ENCODE measurements around the gene SPTBN1.

DNA sequence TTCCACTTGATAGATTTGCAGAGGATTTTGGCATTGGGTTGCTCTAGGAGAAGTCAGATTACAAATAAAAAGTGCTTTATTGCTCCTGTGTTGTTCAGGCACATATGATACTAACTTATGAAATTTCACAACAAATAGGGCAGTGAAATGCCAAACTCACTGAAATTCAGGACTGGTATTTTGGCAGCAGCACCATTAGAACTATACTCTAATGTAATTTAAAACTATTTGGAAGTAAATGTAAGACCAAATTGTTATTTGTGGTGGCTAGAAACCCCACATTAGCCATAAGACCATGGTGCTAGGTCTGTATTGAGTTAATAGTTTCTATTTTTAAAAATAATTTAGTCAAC is 57.2 kb downstream of the SPTBN1 start:
- TF ChIP-seq, protein P1, sequence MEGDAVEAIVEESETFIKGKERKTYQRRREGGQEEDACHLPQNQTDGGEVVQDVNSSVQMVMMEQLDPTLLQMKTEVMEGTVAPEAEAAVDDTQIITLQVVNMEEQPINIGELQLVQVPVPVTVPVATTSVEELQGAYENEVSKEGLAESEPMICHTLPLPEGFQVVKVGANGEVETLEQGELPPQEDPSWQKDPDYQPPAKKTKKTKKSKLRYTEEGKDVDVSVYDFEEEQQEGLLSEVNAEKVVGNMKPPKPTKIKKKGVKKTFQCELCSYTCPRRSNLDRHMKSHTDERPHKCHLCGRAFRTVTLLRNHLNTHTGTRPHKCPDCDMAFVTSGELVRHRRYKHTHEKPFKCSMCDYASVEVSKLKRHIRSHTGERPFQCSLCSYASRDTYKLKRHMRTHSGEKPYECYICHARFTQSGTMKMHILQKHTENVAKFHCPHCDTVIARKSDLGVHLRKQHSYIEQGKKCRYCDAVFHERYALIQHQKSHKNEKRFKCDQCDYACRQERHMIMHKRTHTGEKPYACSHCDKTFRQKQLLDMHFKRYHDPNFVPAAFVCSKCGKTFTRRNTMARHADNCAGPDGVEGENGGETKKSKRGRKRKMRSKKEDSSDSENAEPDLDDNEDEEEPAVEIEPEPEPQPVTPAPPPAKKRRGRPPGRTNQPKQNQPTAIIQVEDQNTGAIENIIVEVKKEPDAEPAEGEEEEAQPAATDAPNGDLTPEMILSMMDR (conservative IDR thresholded peaks at IDR 0.05; ENCODE audit: low read depth, low read length) = no peak
- TF ChIP-seq CEBPB (IDR thresholded peaks at IDR 0.05; ENCODE audit: low read depth, low read length) (no peak), RFX5 (IDR thresholded peaks at IDR 0.05; ENCODE audit: low read depth, low read length) (no peak), FOS (IDR thresholded peaks at IDR 0.05; ENCODE audit: low read depth, low read length) (no peak), MXI1 (IDR thresholded peaks at IDR 0.05; ENCODE audit: borderline replicate concordance, low read depth, low read length) (no peak), POLR2A (IDR thresholded peaks at IDR 0.05; ENCODE audit: low read depth, low read length) (no peak), BHLHE40 (IDR thresholded peaks at IDR 0.05; ENCODE audit: low read depth, low read length) (no peak)

Measured in IMR-90 (cell line).